Activated CD8-positive, alpha-beta memory T cell treated with anti-CD3 and anti-CD28 coated beads, Interleukin-2, amount 50 U/mL, for 48 hours (primary cell): ENCODE results near the gene GTF3C4.
A peak's percentile ranks its signal among the peaks of the same experiment; 100 is the strongest.

ENCODE experiments used
- DNase-seq: peaks from one replicate; pipeline ENCODE4 v3.0.0-alpha.2; 2020

The GTF3C4 gene, protein sequence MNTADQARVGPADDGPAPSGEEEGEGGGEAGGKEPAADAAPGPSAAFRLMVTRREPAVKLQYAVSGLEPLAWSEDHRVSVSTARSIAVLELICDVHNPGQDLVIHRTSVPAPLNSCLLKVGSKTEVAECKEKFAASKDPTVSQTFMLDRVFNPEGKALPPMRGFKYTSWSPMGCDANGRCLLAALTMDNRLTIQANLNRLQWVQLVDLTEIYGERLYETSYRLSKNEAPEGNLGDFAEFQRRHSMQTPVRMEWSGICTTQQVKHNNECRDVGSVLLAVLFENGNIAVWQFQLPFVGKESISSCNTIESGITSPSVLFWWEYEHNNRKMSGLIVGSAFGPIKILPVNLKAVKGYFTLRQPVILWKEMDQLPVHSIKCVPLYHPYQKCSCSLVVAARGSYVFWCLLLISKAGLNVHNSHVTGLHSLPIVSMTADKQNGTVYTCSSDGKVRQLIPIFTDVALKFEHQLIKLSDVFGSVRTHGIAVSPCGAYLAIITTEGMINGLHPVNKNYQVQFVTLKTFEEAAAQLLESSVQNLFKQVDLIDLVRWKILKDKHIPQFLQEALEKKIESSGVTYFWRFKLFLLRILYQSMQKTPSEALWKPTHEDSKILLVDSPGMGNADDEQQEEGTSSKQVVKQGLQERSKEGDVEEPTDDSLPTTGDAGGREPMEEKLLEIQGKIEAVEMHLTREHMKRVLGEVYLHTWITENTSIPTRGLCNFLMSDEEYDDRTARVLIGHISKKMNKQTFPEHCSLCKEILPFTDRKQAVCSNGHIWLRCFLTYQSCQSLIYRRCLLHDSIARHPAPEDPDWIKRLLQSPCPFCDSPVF

DNA sequence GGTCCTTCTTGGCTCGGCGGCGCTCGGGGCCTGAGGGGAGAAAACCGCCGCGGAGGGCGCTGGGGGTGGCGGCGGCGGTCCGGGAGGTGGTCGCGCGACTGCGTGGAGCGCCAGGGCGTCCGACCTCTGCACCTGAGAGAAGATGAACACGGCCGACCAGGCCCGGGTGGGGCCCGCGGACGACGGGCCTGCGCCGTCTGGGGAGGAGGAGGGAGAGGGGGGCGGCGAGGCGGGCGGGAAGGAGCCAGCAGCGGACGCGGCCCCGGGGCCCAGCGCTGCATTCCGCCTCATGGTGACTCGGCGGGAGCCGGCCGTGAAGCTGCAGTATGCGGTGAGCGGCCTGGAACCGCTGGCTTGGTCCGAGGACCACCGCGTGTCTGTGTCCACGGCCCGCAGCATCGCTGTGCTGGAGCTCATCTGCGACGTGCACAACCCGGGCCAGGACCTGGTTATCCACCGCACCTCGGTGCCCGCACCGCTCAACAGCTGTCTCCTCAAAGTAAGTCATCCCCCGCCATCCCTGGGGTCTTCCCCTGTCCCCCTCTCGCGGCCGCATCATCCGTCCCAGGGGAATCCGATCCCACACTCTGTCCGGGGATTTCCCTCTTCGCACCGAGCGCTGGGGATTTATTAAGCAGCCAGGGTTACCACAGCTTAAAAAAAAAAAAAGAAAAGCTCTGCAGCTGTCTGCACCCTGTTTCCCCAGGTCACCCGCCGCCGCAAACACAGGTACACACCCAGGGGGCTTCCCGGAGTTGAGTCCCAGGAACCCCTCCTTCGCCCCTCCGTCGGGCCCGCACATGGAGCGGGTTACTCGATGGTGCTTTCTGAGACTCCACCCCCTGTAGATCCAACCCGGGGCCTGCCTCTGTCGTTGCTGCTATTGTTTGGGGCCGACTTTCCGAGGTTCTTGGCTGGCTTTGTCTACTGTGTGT, at the start of gene GTF3C4:
Gene GTF3C4, plus strand, starts transcription at position 8 of the 935 bp plus-strand sequence. Its CDS starts 135 bp downstream, at position 143.
- peak; percentile 73 for DNase-seq

DNA sequence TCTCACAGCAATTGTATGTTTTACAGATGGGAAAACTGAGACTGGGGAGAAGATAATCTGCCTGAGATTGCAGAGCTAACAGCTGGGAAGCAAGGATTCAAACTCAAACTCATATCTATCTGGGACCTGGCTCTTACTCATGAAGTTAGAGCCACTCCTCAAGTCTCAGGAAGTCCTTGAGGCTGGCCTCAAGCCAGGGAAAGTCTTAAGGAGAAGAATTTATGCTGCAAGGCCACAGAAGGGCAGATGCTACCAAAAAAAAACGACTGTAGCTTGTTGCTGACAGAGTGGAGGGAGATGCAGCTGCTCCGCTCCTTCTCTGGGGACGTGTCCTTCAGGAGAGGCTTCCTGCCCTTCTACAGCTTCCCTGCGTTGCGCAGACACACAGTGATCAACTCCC, 48.1 kb upstream of the GTF3C4 start:
- no peak for DNase-seq

DNA sequence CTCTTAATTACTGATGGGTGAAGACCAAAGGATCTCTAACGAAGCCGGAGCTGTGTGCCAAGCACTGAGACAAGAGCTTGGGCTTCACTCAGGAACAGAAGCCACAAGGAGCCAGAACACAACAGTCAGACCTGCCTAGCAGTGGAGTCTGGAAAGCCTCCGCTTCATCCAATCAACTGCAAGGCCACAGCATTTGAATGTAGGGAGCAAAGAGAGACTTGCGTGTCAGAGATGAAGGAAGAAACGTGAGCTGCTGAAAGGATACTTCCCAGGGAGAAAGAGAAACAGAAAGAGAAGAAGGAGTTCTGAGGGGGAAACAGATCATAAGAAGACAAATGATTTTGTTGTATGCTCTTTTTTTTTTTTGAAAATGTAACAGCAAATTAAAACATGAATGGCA, 44.0 kb upstream of the GTF3C4 start:
- DNase-seq, result no peak

DNA sequence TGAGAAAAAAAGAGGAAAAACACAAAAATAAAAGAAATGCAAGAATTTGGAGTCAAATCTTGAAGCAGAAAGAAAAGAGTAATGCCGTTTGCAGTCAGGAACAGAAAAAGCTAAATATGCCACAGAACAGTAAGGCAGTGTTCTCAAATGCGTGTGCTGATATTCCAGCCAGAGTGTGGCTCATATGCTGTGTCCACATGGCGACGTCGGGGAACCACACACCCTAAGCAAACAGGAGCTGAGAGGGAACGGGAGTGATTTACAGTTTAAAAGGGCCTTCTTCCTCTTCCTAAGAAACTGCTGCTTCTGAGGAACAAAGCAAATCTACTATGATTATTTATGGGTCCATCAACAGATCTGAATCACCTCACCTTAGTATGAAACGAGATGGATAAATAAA, 43.2 kb upstream of the GTF3C4 start:
- no peak for DNase-seq

DNA sequence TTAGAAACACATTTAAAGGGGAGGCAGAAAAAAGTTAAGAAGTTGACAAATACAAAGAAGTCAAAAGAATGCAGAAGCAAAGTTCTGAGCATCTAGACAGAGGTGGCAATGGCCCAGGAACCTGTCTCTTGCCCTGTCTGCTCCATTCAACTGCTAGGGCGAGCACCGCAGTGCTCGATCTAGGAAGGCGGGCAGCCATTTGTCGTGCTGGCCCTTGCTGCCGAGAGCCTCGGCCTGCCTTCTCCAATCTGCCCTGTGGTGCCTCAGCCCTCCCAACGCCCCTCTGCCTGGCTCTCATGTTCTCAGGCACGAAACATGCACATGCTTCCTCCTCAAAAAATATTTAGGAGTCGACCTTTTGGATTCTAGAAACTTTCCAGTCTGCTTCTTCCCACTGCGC, 42.7 kb upstream of the GTF3C4 start:
- DNase-seq, result no peak

DNA sequence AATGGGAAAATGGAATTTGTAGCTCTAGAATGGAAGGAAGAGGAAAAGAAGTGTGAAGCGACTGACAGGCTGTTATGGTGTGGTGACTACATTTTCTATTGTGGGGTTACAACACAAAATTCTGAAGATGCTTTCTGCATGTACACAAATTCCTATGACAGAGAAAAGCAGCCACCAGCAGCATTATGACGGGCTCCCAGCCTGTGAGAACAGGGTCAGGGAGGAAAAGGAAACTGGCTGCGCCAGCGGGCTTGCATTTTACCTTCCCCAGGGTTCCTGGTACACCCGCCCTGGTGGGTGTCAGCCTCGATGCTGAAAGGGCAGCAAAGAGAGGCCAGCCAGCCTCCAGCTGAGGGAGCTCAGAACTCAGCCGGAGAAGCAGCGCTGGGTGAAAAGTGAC, 41.5 kb upstream of the GTF3C4 start:
- no peak for DNase-seq

DNA sequence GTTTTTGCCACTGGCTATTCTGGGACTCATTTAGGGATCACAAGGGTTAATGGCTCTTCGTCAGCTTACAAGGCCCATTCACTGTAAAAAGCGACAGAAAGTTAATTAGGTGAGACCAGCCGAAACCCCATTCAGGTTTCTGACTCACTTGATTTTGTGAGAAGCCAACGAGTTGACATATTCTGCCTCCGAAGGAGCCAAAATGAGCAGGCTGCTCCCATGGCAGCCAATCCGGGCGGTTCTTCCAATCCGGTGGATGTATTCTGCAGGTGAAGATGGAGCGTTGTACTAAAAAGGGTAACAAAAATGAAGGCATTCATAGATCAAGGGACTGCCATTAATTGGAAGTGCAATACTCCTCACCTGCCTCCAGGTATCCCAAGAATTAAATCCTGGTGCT, 40.1 kb upstream of the GTF3C4 start:
- no peak for DNase-seq

DNA sequence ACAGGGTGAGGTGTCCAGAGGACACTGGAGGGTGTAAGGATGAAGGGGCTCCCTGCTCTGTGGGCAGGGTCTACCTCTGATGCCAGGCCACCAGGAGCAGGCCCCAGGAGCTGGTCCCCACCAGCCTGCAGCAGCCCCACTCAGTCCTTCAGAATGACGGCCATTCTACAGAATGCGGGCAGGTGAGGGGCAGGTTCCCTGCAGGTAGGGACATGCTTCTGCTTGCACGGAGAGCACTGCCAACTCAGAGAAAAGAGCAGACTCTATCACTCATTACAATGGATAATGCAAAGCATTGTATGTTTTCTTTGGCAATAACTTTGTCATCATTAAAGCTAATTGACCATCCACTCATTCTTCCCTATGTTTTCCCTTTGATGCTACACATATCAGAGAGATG, 39.5 kb upstream of the GTF3C4 start:
- DNase-seq, result no peak

DNA sequence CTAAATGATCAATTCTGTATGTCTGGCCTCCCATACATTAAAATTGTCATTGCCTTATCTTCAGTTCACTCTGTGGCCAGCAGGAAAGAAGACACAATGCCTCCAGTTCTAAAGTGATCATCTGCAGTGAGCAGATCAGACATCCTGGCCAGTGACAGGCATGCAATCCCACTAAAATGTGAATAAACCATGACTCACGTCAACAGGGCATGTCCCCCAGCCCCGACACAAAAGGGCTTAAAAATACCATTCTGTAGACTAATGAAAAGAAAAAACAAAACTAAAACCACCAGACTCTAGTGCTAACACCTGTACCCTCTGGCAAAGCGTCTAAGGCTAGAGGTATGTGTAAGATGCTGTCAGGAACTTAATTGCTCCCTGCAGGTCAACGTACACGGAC, 39.0 kb upstream of the GTF3C4 start:
- no peak for DNase-seq

DNA sequence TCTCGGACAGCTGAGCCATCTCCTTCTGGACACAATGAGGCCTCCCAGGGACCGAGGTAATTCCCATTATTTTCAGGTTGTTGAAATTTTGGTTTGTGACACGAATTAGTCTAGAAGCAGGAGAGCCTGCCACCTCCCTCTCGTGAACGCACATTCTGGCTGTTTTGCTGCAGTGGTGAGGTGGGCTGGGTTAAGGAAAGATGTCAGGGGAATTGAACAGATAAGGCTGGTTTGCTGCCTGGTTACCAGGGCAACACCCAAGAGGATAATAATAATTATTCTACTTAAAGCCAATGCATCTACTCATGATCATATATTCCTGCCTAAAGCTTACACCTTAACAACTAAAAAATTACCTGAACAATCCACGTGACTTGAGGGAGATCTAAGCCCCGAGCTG, 38.6 kb upstream of the GTF3C4 start:
- DNase-seq, result no peak

DNA sequence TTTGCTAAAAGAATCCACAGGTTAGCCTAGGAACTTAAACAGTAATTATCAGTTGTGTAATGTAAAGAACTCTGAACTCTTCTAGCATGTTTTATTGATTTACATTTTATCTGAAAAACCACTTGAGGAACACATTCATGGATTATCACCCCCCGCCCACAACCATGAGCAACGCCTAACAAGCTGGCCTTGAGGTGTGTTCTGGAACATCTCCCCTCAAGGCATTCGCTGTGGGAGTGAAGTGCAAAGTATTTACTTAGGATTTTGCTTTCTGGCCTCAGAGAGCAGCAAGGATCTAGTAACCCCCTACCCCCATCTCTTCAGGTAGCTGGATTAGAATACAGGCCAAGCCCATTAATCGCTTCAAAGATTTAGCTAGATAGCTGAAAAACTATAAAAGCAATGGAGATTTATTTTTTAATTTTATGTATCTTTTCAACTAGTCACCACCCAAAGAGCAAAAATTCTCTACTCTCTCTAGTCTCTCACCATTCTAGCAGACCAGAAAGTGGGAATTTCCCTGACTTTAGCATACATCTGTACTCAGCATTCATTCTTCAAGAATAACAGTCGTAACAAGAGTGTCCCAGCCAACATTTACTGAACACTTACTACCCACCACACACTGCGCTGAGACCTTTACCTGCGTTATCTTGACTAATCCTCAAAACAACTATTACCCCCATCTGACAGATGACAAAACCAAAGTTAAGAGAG, 37.7 kb upstream of the GTF3C4 start:
- no peak for DNase-seq

DNA sequence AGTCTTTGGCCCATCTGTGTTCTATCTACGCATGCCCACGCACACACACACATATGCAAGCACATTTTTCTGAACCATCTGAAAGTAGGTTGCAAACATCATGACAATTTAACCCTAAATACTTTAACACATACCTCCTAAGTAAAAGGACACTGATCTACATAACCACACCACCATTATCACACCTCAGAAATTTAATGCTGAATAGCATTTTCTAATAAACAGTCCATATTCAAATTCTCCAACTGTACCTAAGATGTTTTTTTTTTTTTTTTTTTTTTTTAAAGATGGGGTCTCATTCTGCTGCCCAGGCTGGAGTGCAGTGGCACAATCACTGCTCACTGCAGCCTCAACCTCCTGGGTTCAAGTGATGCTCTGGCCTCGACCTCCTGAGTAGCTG, 35.9 kb upstream of the GTF3C4 start:
- no peak for DNase-seq

DNA sequence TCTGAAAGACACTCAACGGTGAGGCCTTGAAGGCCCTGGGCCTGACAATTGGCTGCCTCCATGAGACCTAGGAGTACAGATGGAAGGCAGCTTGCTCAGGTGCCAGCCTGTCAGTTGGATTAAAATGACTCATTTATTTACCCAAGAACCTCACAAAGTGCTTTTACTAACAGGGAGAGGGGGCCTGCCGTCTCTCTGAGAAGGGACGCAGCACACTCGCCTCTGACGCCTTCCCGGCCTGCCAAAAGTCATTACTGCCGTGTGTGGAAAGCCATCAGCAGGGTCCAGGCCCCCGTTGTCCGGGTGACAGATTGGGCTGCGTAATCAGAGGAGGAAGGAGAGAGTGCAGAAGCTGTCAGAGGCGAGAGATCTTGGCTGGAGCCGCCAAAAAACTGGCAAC, 32.9 kb upstream of the GTF3C4 start:
- DNase-seq, result no peak

DNA sequence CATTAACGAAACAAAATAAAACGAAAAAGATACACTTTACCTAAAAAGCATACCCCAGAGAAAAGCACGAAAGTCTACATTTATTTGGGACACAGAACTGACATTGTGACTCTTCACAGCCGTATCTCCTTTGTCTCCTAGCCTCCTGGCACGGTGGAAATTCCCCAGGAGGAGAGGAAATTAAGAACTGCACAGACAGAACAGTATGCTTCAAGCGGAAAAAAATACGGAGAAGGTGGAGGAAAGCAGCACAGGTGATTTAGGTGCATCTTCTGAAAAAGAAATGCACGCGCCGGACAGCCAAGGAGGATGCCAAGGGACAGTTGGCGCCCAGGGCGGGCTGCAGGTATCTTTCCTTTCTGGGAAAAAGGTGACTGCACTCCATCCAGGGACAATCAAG, 32.5 kb upstream of the GTF3C4 start:
- DNase-seq, result no peak

DNA sequence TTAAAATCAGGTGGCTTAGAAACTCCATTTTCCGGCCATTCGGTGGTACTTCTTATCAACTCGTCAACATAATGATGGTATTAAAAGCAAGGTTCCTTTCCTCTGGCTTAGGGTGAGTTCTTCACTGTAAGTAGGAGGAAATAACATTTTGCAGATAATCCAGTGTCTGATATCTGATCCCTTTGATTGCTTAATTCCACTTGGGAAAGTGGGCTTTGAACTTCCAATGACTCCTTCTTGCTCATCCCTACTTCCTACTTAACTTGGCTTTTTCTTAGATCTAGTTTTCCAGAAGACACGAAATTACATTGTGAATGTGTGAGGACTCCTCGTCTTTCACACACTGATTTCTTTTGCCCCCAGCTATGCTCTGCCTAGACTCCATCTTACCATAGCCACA, 32.0 kb upstream of the GTF3C4 start:
- no peak for DNase-seq

DNA sequence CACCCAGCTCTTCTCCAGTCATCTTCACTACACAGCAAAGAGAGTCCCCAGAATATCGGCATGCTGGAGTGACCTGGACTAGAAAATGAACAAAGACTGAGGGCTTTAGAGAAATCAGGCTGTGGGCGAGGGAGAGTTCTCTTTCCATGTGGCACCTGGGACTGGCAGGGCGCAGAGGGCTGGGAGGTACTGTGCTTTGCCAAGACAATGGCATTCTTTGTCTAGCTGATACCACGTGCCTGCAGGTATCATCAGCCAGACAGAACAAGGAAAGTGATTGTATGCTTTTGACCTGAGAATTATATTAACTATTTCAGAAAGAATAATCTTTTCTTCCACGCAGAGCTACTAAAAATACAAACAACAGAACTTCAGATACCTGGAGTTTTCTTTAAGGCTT, 30.9 kb upstream of the GTF3C4 start:
- DNase-seq, result no peak

DNA sequence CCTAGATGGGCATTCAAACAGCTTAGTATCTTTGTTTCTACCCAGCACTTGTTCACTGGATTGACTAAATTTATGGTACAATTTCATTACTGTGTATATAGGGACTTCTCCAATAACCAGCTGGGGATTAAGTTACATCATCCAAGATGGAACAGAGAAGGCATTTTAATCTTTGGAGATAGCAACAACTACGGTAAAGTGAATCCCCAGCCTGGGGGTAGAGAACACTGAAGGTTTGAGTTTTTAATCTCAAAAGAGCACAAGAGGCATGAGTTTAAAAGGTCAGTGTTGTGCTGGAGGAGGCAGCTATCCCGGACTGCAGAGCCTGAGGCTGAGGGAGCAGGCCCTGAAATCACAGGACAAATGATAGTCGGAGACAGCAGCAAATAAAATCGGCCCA, 29.0 kb upstream of the GTF3C4 start:
- no peak for DNase-seq

DNA sequence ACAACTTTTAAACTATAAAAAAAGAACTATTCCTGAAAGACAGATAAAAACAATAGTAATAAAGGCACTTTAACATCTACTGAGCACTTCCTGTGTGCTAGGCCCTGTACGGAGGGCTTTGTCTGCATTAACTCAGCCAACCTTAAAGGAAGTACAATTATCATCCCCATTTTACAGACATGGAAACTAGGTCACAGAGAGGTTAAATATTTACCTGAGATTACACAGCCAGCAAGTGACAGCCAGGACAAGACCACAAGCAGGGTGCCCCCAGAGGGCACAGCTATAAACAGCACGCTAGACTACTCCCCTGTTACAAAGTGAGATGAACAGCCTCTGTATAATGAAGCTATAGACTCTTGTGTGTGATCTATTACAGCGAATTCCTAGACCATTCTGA, 26.0 kb upstream of the GTF3C4 start:
- no peak for DNase-seq

DNA sequence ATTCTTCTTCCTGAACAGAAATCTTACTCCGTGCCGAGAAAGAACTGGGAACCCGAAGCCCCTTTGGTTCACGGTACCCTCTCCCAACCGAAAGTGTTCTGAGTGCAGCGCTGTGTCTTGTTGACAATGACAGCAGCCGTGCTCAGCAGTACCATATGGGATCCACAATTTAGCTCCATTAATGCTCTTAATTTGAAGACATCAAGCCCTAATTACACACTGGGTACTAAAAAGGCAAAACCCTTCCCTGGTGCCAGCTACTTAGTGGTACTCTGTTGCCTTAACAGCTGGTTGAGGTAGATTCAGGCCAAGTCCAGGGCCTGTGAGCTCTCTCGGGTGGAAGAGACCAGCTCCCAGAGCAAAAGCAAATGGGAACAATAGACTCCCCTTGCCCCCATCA, 25.0 kb upstream of the GTF3C4 start:
- DNase-seq, result no peak

DNA sequence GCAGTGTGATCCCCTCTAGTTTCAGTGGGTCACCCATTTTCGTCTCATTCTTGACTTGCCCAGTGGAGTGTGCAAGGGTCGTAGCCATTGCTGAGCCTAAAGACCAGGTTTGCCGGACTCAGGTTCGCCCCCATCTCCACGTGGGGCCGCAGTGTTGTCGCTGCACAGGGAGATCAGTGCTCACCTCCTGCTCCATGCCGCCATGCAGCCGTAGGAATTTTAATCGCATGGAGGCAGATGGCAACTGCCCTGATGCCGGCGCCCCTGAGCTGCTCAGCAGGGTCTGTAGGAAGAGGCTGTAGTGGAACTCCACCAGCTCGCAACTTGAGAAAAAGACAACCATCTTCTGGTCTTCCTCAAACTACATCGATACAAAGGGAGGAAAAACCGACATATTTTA, 24.6 kb upstream of the GTF3C4 start:
- DNase-seq, result no peak

DNA sequence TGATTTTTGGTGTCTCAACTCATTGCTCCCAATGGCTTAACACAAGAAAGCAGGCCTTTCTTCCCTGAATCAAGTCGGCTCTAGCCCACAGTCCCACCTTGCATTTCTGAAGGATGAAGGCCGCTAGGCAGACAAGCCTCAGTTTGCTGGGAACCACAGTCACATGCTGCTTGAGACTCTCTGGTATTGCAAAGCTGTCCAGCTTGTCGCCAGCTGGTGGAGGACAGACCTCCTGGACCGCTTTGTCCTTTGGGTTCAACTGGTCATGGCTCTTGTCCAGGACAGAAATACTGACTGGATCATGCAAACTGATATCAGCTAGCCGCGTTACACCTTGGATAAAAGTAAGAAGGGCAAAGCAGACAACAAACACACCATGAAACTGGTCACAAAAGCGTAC, 23.5 kb upstream of the GTF3C4 start:
- DNase-seq, result no peak

DNA sequence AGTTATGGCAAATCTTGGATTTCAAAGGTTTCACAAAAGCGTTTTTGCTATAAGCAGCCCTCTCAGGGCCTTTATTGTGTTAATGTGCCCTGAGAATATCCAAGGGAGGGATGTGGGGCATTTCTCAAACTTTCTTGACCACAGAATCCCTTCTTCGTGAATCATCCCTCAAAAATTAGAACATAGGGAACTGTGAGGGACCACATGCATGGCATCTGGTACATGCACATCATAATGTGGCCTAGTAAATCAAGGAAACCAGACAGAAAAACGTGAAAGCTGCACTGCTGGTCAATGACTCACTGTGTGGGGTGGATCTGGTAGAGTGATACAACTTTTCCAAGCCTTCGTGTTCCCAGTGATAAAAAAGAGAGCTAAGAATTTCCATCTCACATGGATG, 22.9 kb upstream of the GTF3C4 start:
- DNase-seq, result no peak

DNA sequence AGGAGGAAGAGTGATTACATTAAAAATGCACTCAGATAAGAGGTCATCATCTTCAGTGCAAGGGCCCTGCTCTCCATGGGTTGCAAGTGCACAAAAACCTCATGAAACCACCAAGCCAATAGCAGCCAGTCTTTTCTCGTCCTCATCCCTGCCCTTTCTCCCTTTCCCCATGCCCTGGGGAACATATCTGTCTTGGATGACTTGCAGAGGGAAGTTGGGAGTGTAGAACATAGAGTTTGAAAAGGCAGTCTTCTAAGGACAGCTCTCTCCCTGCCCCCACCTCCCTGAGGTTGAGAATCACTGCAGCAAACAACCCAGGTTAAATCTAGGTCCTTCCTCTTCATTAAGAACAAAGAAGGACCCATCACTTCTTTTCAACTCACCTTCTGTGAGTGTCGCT, 22.5 kb upstream of the GTF3C4 start:
- DNase-seq, result no peak
